HUES64 (cell line): ENCODE data around the gene DMRTC2.
A peak's percentile ranks its signal among the peaks of the same experiment; 100 is the strongest.

Source experiments
- H3K27ac ChIP-seq: 2 replicates; pipeline ENCODE4 v1.7.0; 2013; ENCODE audit warnings: low read depth, low read length, inconsistent platforms
- H3K27me3 ChIP-seq: 2 replicates; pipeline ENCODE4 v1.6.1; 2013; ENCODE audit warnings: mild to moderate bottlenecking, low read length; ENCODE audit not compliant: insufficient read depth
- H3K36me3 ChIP-seq: 2 replicates; pipeline ENCODE4 v1.6.1; 2013; ENCODE audit warnings: mild to moderate bottlenecking, low read length; ENCODE audit not compliant: insufficient read depth
- H3K4me1 ChIP-seq: 2 replicates; pipeline ENCODE4 v1.6.1; 2013; ENCODE audit warnings: mild to moderate bottlenecking, low read length, moderate library complexity; ENCODE audit not compliant: insufficient read depth
- H3K4me3 ChIP-seq: 2 replicates; pipeline ENCODE4 v1.5.1; 2013; ENCODE audit warnings: mild to moderate bottlenecking, low read length, moderate library complexity
- H3K9ac ChIP-seq: 2 replicates; pipeline ENCODE4 v1.6.1; 2013; ENCODE audit warnings: mild to moderate bottlenecking, low read depth, low read length
- H3K9me3 ChIP-seq: 2 replicates; pipeline ENCODE4 v1.6.1; 2013; ENCODE audit warnings: low read depth, low read length; ENCODE audit not compliant: insufficient read depth
- WGBS: fragments of 150-250, 120-280 bp; methylation state at CpG from one replicate; pipeline ENCODE4 v1.1.7; 2013; ENCODE audit warnings: missing lambda C conversion rate; 5-methylcytosine and 5-hydroxymethylcytosine counted together

Gene DMRTC2

GRCh38 chr19:41861116-41861768, 16.4 kb downstream of the DMRTC2 start:
- WGBS: 46% methylated on average over 9 of the region's 9 CpGs
- H3K4me1 ChIP-seq: peaks cover 25% of the 10 kb centered on the region
- peak overlapping the region; percentile 99 for H3K4me3 ChIP-seq
- H3K9me3 ChIP-seq: no peaks in the 10 kb centered on the region
- H3K27me3 ChIP-seq: no peaks in the 10 kb centered on the region
- peak overlapping the region; percentile 86 for H3K27ac ChIP-seq
- H3K36me3 ChIP-seq: peaks cover 55% of the 10 kb centered on the region
- H3K9ac ChIP-seq: peak overlapping the region; percentile 100

GRCh38 chr19:41861846-41862245, 17.0 kb downstream of the DMRTC2 start:
- Histone ChIP-seq H3K4me3 (peak overlapping the region; percentile 99), H3K9ac (peak overlapping the region; percentile 100), H3K27me3 (no peaks in the 10 kb centered on the region), H3K9me3 (no peaks in the 10 kb centered on the region), H3K4me1 (peaks cover 25% of the 10 kb centered on the region), H3K36me3 (peaks cover 61% of the 10 kb centered on the region), H3K27ac (peak overlapping the region; percentile 86)
- 95% methylated on average over 9 of the region's 9 CpGs for WGBS

- peak overlapping the region; percentile 99; the same call in 1 of the 2 replicates for H3K4me3 ChIP-seq
- H3K36me3 ChIP-seq: peaks cover 67% of the 10 kb centered on the region
- H3K9ac ChIP-seq: peak overlapping the region; percentile 100
- H3K27me3 ChIP-seq: no peaks in the 10 kb centered on the region
- peaks cover 25% of the 10 kb centered on the region for H3K4me1 ChIP-seq
- WGBS: 100% methylated on average over 1 of the region's 2 CpGs
- peak overlapping the region; percentile 86; the same call in 1 of the 2 replicates for H3K27ac ChIP-seq
- H3K9me3 ChIP-seq: no peaks in the 10 kb centered on the region
Observed at GRCh38 chr19:41862445-41862986, 17.7 kb downstream of the DMRTC2 start.

- Histone ChIP-seq H3K36me3 (peaks cover 76% of the 10 kb centered on the region), H3K27me3 (no peaks in the 10 kb centered on the region), H3K27ac (peak overlapping the region; percentile 62), H3K4me1 (peaks cover 25% of the 10 kb centered on the region), H3K9ac (peak overlapping the region; percentile 100), H3K9me3 (no peaks in the 10 kb centered on the region), H3K4me3 (no peak overlapping the region; the same call in 1 of the 2 replicates)
- WGBS: 95% methylated on average over 11 of the region's 11 CpGs
Observed at GRCh38 chr19:41863209-41863931, 18.5 kb downstream of the DMRTC2 start.

GRCh38 chr19:41864374-41864773, 19.5 kb downstream of the DMRTC2 start:
- H3K27ac ChIP-seq: peak overlapping the region; percentile 48
- 91% methylated on average over 5 of the region's 5 CpGs for WGBS
- no peak overlapping the region for H3K4me3 ChIP-seq

GRCh38 chr19:41866284-41866683, 21.4 kb downstream of the DMRTC2 start:
- no peak overlapping the region for H3K4me3 ChIP-seq
- H3K27me3 ChIP-seq: no peaks in the 10 kb centered on the region
- peak overlapping the region; percentile 55 for H3K27ac ChIP-seq
- peaks cover 97% of the 10 kb centered on the region for H3K36me3 ChIP-seq
- H3K9me3 ChIP-seq: no peaks in the 10 kb centered on the region
- H3K9ac ChIP-seq: 0 out of 2 replicates have a peak overlapping the region, but pooled peaks have one; percentile 4
- 98% methylated on average over 3 of the region's 3 CpGs for WGBS
- peaks cover 15% of the 10 kb centered on the region; the same call in 1 of the 2 replicates for H3K4me1 ChIP-seq

More at GRCh38 chr19:41864374-41864773, 19.5 kb downstream of the DMRTC2 start:
- H3K4me1 ChIP-seq: peaks cover 20% of the 10 kb centered on the region
- peaks cover 86% of the 10 kb centered on the region for H3K36me3 ChIP-seq
- H3K27me3 ChIP-seq: no peaks in the 10 kb centered on the region
- no peaks in the 10 kb centered on the region for H3K9me3 ChIP-seq
- H3K9ac ChIP-seq: peak overlapping the region; percentile 43; the same call in 1 of the 2 replicates

GRCh38 chr19:41868120-41868988, 23.5 kb downstream of the DMRTC2 start:
- H3K9ac ChIP-seq: peak overlapping the region; percentile 60
- WGBS: 93% methylated on average over 10 of the region's 10 CpGs
- H3K27me3 ChIP-seq: no peaks in the 10 kb centered on the region
- no peaks in the 10 kb centered on the region; the same call in 1 of the 2 replicates for H3K4me1 ChIP-seq
- H3K27ac ChIP-seq: peak overlapping the region; percentile 70
- no peak overlapping the region for H3K4me3 ChIP-seq
- H3K36me3 ChIP-seq: peaks cover 84% of the 10 kb centered on the region
- H3K9me3 ChIP-seq: no peaks in the 10 kb centered on the region

- Histone ChIP-seq H3K9me3 (no peaks in the 10 kb centered on the region), H3K36me3 (peaks cover 78% of the 10 kb centered on the region), H3K9ac (no peak overlapping the region), H3K4me1 (no peaks in the 10 kb centered on the region; the same call in 1 of the 2 replicates), H3K4me3 (no peak overlapping the region), H3K27ac (peak overlapping the region; percentile 29; the same call in 1 of the 2 replicates), H3K27me3 (no peaks in the 10 kb centered on the region)
- WGBS: 95% methylated on average over 12 of the region's 12 CpGs
Observed at GRCh38 chr19:41868989-41869300, 24.1 kb downstream of the DMRTC2 start.

- 93% methylated on average over 13 of the region's 13 CpGs for WGBS
- no peak overlapping the region for H3K9ac ChIP-seq
- no peaks in the 10 kb centered on the region for H3K27me3 ChIP-seq
- peaks cover 73% of the 10 kb centered on the region for H3K36me3 ChIP-seq
- peak overlapping the region; percentile 20; the same call in 1 of the 2 replicates for H3K27ac ChIP-seq
- H3K9me3 ChIP-seq: no peaks in the 10 kb centered on the region
- H3K4me1 ChIP-seq: no peaks in the 10 kb centered on the region; the same call in 1 of the 2 replicates
- H3K4me3 ChIP-seq: no peak overlapping the region
Observed at GRCh38 chr19:41869374-41869955, 24.6 kb downstream of the DMRTC2 start.

- no peak overlapping the region for H3K9ac ChIP-seq
- H3K27me3 ChIP-seq: no peaks in the 10 kb centered on the region
- no peak overlapping the region for H3K4me3 ChIP-seq
- no peaks in the 10 kb centered on the region for H3K9me3 ChIP-seq
- 95% methylated on average over 3 of the region's 3 CpGs for WGBS
- H3K27ac ChIP-seq: peak overlapping the region; percentile 5; the same call in 1 of the 2 replicates
- no peaks in the 10 kb centered on the region for H3K4me1 ChIP-seq
- H3K36me3 ChIP-seq: peaks cover 63% of the 10 kb centered on the region
Observed at GRCh38 chr19:41870401-41870873, 25.6 kb downstream of the DMRTC2 start.
